Measurements from ENCODE around the gene DGCR8. TPM values are rescaled to one million over a fixed set of nuclear protein-coding genes. Genes with fewer than 3 reads are reported as not detected.

DGCR8 gene
- total RNA-seq, 1 donor from 2014 or later: 38.1 TPM

DNA sequence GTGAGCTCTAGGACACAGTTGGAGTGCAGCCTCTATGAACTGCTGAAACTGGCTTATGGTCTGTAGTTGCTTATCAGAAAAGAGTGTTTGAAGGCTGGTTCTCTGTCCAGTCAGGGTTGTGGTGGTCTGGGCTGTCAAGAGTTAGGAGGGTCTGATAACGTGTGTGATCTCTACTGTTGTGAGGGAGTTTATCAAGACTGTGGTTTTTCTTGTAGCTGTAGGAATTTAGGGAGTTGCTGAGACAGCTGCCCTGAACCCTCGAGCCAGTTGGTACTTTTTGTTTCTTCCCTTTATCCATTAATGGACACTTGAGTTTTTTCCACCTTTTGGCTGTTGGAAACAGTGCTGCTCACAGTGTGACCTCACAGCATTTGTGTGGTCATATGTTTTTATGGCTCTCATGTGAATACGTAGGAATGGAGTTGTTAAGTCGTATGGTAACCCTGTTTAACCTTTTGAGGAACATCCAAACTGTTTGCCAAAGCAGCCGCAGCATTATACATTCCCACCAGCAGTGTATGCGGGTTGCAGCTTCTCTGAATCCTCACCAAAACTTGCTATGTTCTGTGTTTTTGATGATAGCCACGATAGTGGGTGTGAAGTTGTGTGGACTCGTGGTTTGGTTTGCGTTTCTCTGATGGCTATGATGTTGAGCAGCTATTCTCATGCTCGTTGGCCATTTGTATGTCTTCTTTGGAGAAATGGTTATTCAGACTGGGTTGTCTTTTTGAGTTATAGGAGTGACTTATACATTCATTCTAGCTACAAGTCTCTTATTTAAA is 20.9 kb upstream of the DGCR8 start:
- Histone ChIP-seq H3K27ac (ENCODE audit: low read depth, low read length) (no peak overlapping the region), H3K9me3 (ENCODE audit: control insufficient read depth in 3 of 3, low read length in 3 of 3) (no peaks in the 10 kb centered on the region), H3K4me1 (ENCODE audit: control insufficient read depth in 3 of 3, insufficient read depth in 3 of 3, low read length in 3 of 3) (peaks cover 10 to 17% (median 16%) of the 10 kb centered on the region in 3 donors), H3K9ac (ENCODE audit: low read depth in 1 of 3, low read length in 3 of 3) (no peak overlapping the region), H3K4me3 (ENCODE audit: low read length in 3 of 3) (no peak overlapping the region), H3K27me3 (ENCODE audit: control insufficient read depth in 3 of 3, insufficient read depth in 3 of 3, low read length in 3 of 3) (no peaks in the 10 kb centered on the region), H3K36me3 (ENCODE audit: control insufficient read depth in 3 of 3, insufficient read depth in 3 of 3, low read length in 3 of 3) (peaks cover 30 to 64% (median 41%) of the 10 kb centered on the region in 3 donors)

DNA sequence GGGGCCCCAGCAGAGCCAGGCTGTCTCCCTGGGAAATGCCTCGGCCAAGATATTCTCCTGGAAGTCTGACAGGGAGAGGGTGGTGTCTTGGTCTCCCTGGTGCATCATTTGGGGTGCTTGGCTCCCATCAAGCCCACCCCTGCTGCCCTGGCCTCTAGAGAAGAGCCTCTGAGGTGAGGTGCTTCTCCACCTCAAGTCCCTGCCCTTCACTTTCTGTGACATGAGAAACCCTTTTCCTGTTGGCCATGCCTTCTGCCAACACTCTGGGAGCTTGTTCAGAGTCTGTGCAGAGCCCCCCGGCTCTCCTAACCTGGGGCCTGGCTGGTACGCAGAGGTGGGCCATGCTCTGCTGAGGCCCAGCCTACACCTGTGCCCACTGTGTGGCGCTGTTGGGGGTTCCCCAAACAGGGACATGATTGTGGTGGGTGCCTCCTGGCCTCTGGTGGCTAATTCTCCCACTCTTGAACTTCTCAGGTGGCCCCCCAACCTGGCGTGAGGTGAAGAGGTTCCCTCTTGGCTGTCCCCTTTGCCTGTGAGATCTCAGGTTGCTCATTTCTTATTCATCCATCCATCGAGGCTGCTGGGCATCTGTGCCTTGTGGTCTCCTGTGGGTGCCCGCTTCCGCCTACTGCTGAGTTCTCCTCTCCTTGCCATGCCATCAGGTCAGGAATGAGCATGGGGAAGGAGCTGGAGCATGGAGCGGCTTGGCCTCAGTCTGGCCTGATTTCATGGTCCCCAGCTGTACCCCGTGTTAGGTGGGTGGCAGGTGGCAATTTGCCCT is 19.2 kb upstream of the DGCR8 start:
- Histone ChIP-seq H3K27ac (ENCODE audit: low read depth, low read length) (no peak overlapping the region), H3K9me3 (ENCODE audit: control insufficient read depth in 3 of 3, low read length in 3 of 3) (no peaks in the 10 kb centered on the region), H3K9ac (ENCODE audit: low read depth in 1 of 3, low read length in 3 of 3) (no peak overlapping the region), H3K27me3 (ENCODE audit: control insufficient read depth in 3 of 3, insufficient read depth in 3 of 3, low read length in 3 of 3) (no peaks in the 10 kb centered on the region), H3K36me3 (ENCODE audit: control insufficient read depth in 3 of 3, insufficient read depth in 3 of 3, low read length in 3 of 3) (peaks cover 23 to 59% (median 41%) of the 10 kb centered on the region in 3 donors), H3K4me3 (ENCODE audit: low read length in 3 of 3) (no peak overlapping the region), H3K4me1 (ENCODE audit: control insufficient read depth in 3 of 3, insufficient read depth in 3 of 3, low read length in 3 of 3) (peaks cover 11 to 24% (median 24%) of the 10 kb centered on the region in 3 donors)

DNA sequence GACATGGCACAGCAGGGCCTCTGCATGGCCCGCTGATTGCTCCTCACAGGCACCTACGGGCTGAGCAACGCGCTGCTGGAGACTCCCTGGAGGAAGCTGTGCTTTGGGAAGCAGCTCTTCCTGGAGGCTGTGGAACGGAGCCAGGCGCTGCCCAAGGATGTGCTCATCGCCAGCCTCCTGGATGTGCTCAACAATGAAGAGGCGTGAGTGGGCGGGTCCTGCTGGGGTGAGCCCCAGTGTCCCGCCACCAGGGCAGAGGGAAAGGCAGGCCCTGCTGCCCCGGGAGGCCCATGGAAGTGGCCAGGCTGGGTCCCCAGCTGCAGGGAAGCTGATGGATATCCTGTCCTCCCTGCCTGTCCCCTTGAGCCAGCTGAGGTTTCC is 18.6 kb upstream of the DGCR8 start:
- Histone ChIP-seq H3K27me3 (ENCODE audit: control insufficient read depth in 3 of 3, insufficient read depth in 3 of 3, low read length in 3 of 3) (no peaks in the 10 kb centered on the region), H3K4me1 (ENCODE audit: control insufficient read depth in 3 of 3, insufficient read depth in 3 of 3, low read length in 3 of 3) (peaks cover 11 to 24% (median 24%) of the 10 kb centered on the region in 3 donors), H3K4me3 (ENCODE audit: low read length in 3 of 3) (no peak overlapping the region), H3K36me3 (ENCODE audit: control insufficient read depth in 3 of 3, insufficient read depth in 3 of 3, low read length in 3 of 3) (peaks cover 17 to 53% (median 37%) of the 10 kb centered on the region in 3 donors), H3K27ac (ENCODE audit: low read depth, low read length) (no peak overlapping the region), H3K9ac (ENCODE audit: low read depth in 1 of 3, low read length in 3 of 3) (no peak overlapping the region), H3K9me3 (ENCODE audit: control insufficient read depth in 3 of 3, low read length in 3 of 3) (no peaks in the 10 kb centered on the region)

DNA sequence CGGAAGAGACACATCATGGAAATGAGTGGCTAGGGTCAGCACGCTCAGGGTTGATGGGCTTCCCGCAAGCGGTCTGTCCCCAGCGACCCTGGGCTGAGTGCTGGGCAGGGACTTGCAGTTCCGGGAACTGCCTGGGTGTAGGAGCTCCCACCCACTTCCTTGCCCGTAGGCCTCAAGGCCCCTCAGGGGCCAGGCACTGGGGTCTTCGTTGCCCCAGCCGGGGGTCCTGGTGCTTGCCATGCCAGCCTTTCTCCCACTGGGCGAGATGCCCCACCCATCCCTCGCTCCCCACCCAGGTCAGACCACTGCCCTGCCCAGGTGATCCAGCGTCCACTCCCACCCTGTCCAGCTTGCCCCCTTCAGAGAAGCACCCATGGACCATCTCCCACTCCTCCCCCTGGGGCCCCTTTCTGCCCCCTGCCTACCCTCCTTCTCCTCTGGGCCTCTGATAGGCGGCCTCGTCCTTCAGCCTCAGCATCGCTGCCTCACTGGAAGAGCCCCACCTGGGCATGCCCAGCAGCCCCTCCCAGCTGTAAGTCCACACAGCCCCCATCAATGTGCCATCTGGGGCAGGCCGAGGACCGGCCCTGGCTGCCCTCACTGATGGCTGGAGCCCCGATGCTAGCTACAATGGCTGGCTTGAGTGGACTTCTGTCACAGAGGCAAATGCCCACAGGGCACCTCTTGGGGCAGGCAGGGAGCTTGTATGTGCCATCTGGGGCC is 17.8 kb upstream of the DGCR8 start:
- peaks cover 11 to 24% (median 24%) of the 10 kb centered on the region in 3 donors for H3K4me1 ChIP-seq (ENCODE audit: control insufficient read depth in 3 of 3, insufficient read depth in 3 of 3, low read length in 3 of 3)
- H3K36me3 ChIP-seq (ENCODE audit: control insufficient read depth in 3 of 3, insufficient read depth in 3 of 3, low read length in 3 of 3): peaks cover 14 to 46% (median 30%) of the 10 kb centered on the region in 3 donors
- H3K27me3 ChIP-seq (ENCODE audit: control insufficient read depth in 3 of 3, insufficient read depth in 3 of 3, low read length in 3 of 3): no peaks in the 10 kb centered on the region
- no peak overlapping the region for H3K9ac ChIP-seq (ENCODE audit: low read depth in 1 of 3, low read length in 3 of 3)
- no peak overlapping the region for H3K4me3 ChIP-seq (ENCODE audit: low read length in 3 of 3)
- H3K9me3 ChIP-seq (ENCODE audit: control insufficient read depth in 3 of 3, low read length in 3 of 3): no peaks in the 10 kb centered on the region
- H3K27ac ChIP-seq (ENCODE audit: low read depth, low read length): no peak overlapping the region

DNA sequence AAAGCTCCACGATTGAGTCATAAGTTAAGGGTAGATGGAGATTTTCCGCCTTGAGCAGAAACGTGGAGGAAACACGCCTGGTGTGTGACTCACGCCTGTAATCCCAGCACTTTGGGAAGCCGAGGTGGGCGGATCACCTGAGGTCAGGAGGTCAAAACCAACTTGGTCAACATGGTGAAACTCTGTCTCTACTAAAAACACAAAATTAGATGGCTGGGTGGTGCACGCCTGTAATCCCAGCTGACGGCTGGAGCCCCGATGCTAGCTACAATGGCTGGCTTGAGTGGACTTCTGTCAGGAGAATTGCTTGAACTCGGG is 17.3 kb upstream of the DGCR8 start:
- peaks cover 10 to 40% (median 25%) of the 10 kb centered on the region in 3 donors for H3K36me3 ChIP-seq (ENCODE audit: control insufficient read depth in 3 of 3, insufficient read depth in 3 of 3, low read length in 3 of 3)
- H3K4me1 ChIP-seq (ENCODE audit: control insufficient read depth in 3 of 3, insufficient read depth in 3 of 3, low read length in 3 of 3): peaks cover 11 to 24% (median 24%) of the 10 kb centered on the region in 3 donors

DNA sequence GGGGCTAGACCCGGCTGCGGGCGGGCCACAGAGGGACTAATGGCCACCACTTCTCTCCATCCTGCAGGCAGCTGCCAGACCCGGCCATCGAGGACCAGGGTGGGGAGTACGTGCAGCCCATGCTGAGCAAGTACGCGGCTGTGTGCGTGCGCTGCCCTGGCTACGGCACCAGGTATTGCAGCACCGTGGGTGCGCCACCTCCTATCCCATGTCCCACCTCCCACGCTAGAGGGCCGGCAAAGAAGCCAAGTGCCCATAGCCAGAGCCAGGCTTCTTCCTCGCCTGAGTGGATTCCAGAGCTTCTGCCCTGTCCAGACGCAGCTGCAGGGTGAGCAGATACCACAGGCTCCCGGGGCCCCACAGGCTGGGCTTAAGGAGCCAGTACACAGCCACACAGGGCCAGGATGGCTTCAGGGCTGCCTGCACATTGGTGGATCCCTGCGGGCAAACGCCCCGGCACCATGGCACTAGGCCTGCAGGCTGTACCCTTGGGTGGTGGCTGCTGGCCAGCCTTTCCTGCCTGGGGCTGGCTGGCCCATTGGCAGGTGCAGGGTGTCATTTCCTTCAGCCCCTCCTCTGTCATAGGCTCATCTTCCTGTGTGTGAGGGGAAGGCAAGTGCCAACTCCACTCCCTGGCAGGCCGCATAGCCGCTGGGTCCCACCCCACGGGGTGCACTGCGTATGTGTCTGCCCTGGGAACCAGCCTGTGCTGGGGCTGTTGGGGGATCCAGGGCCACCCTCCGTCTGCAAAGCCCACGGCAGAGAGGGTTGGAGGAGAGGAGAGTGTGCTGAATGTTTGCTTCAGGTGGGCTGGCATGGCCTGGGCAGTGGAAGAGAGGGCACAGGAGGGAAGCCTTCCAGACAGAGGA is 16.5 kb upstream of the DGCR8 start:
- no peaks in the 10 kb centered on the region for H3K9me3 ChIP-seq (ENCODE audit: control insufficient read depth in 3 of 3, low read length in 3 of 3)
- no peaks in the 10 kb centered on the region for H3K27me3 ChIP-seq (ENCODE audit: control insufficient read depth in 3 of 3, insufficient read depth in 3 of 3, low read length in 3 of 3)
- H3K9ac ChIP-seq (ENCODE audit: low read depth in 1 of 3, low read length in 3 of 3): peak overlapping the region; percentile 33 to 76 (median 71)
- peaks cover 9 to 40% (median 24%) of the 10 kb centered on the region in 3 donors for H3K36me3 ChIP-seq (ENCODE audit: control insufficient read depth in 3 of 3, insufficient read depth in 3 of 3, low read length in 3 of 3)
- H3K4me1 ChIP-seq (ENCODE audit: control insufficient read depth in 3 of 3, insufficient read depth in 3 of 3, low read length in 3 of 3): peaks cover 11 to 24% (median 24%) of the 10 kb centered on the region in 3 donors
- peak overlapping the region; percentile 66 for H3K27ac ChIP-seq (ENCODE audit: low read depth, low read length)
- peak overlapping the region in 2 of 3 donors; percentile 29 to 40 for H3K4me3 ChIP-seq (ENCODE audit: low read length in 3 of 3)

More for the DNA sequence above, 17.3 kb upstream of the DGCR8 start:
- Histone ChIP-seq H3K9ac (ENCODE audit: low read depth in 1 of 3, low read length in 3 of 3) (no peak overlapping the region), H3K4me3 (ENCODE audit: low read length in 3 of 3) (no peak overlapping the region), H3K9me3 (ENCODE audit: control insufficient read depth in 3 of 3, low read length in 3 of 3) (no peaks in the 10 kb centered on the region), H3K27ac (ENCODE audit: low read depth, low read length) (no peak overlapping the region), H3K27me3 (ENCODE audit: control insufficient read depth in 3 of 3, insufficient read depth in 3 of 3, low read length in 3 of 3) (no peaks in the 10 kb centered on the region)

DNA sequence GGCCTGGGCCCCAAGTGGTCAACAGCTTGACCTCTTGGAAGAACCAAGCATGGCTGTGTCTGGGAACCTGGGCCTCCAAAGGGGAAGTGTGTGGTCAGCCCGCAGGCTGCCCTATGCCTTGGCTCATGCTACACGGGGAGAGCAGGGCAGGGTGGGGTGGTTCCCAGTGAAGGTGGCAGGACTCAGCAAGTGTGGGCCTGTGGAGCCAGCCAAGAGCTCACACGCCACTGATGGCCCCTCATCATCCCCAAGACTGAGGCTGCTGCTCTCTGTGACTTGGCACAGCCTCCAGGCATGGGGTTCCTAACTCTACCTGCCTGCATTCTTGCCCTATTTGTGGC is 15.9 kb upstream of the DGCR8 start:
- Histone ChIP-seq H3K4me1 (ENCODE audit: control insufficient read depth in 3 of 3, insufficient read depth in 3 of 3, low read length in 3 of 3) (peaks cover 11 to 24% (median 24%) of the 10 kb centered on the region in 3 donors), H3K4me3 (ENCODE audit: low read length in 3 of 3) (peak overlapping the region in 2 of 3 donors; percentile 29 to 40), H3K27ac (ENCODE audit: low read depth, low read length) (peak overlapping the region; percentile 66), H3K9me3 (ENCODE audit: control insufficient read depth in 3 of 3, low read length in 3 of 3) (no peaks in the 10 kb centered on the region), H3K9ac (ENCODE audit: low read depth in 1 of 3, low read length in 3 of 3) (peak overlapping the region; percentile 33 to 76 (median 71)), H3K27me3 (ENCODE audit: control insufficient read depth in 3 of 3, insufficient read depth in 3 of 3, low read length in 3 of 3) (no peaks in the 10 kb centered on the region), H3K36me3 (ENCODE audit: control insufficient read depth in 3 of 3, insufficient read depth in 3 of 3, low read length in 3 of 3) (peaks cover 9 to 40% (median 24%) of the 10 kb centered on the region in 3 donors)

DNA sequence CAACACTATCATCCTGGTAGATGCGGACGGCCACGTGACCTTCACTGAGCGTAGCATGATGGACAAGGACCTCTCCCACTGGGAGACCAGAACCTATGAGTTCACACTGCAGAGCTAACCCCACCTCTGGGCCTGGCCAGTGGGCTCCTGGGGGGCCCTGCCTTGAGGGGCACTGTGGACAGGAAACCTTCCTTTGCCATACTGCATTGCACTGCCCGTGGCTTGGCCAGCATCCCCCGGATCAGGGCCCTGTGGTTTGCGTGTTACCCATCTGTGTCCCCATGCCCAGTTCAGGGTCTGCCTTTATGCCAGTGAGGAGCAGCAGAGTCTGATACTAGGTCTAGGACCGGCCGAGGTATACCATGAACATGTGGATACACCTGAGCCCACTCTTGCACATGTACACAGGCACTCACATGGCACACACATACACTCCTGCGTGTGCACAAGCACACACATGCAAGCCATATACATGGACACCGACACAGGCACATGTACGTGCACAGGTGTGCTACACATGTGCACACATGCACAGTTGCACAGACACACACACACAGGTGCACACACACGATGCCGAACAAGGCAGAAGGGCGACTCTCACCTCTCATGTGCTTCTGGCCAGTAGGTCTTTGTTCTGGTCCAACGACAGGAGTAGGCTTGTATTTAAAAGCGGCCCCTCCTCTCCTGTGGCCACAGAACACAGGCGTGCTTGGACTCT is 15.3 kb upstream of the DGCR8 start:
- Histone ChIP-seq H3K9me3 (ENCODE audit: control insufficient read depth in 3 of 3, low read length in 3 of 3) (no peaks in the 10 kb centered on the region), H3K4me3 (ENCODE audit: low read length in 3 of 3) (no peak overlapping the region), H3K4me1 (ENCODE audit: control insufficient read depth in 3 of 3, insufficient read depth in 3 of 3, low read length in 3 of 3) (peaks cover 11 to 24% (median 24%) of the 10 kb centered on the region in 3 donors), H3K27me3 (ENCODE audit: control insufficient read depth in 3 of 3, insufficient read depth in 3 of 3, low read length in 3 of 3) (no peaks in the 10 kb centered on the region), H3K36me3 (ENCODE audit: control insufficient read depth in 3 of 3, insufficient read depth in 3 of 3, low read length in 3 of 3) (peaks cover 9 to 40% (median 24%) of the 10 kb centered on the region in 3 donors), H3K27ac (ENCODE audit: low read depth, low read length) (no peak overlapping the region), H3K9ac (ENCODE audit: low read depth in 1 of 3, low read length in 3 of 3) (peak overlapping the region in 1 of 3 donors; percentile 71)

Data from skeletal muscle tissue (tissue), 4 donors.